GM21528 (cell line): Measurements from ENCODE around the gene PRKCD.

ENCODE experiments used
- ATAC-seq: cut with Tn5 transposase; IDR thresholded peaks from one replicate; pipeline ENCODE4 v1.9.1; 2021; ENCODE audit warnings: mild to moderate bottlenecking, moderate library complexity; ENCODE audit not compliant: unreplicated experiment, low FRiP score

The PRKCD gene

DNA sequence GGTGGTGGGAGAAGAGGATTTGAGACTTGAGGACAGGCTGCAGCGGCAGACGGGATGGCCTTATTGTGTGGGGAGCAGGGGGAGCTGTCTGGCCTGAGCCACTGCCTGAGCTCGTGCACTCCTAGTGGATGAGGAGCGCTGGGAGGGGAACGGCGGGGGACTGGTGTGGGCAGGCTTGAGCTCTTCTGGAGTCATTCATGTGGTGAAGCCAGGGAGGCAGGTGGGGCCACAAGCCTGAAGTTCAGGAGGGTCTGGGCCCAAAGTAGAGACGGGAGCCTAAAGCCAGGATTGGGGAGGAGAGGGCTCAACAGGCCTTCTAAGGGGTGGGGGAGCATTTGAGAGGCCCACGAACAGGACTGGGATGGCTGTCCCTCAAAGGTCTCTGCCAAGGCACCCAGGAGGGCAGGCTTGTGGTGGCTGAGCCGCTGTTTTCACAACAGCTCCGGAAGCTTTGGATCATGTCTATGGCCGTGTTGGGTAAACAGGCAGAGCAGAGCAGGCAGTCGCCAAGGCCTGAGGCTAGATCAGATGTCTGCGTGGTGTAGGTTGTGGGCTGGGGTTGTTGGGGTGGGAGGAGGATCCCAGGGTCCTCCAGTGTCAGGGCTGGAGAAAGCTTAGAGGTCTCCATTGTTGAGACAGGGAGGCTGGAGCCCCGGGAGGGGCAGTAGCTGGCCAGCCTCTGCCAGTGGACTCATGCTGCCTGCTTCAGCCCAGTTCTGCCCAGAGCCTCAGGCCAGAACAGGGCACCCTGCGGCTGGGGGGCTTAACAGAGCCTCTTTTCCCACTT, 8.2 kb downstream of the PRKCD start:
- ATAC-seq = no peak

- no peak for ATAC-seq
Measured at GRCh38 chr3:53169832-53170324, 8.9 kb downstream of the PRKCD start.

GRCh38 chr3:53170325-53171063, 9.5 kb downstream of the PRKCD start:
- ATAC-seq = no peak

DNA sequence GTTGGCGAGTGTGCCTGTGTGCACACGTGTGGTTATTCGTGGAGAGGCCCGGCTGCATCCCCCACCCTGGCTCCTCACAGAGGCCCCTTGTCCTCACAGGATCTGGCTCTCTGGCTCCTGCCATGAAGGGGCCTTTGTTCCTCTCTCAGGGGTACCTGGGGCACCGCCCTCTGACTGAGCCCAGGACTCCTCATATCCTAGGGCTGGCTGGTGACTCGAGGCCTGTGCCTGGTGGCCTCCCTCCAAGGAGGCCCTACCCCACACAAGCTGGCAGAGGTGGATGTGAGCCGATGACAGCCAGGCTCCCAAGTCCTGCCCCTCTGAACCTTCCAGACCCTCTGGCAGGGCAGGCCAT, 10.0 kb downstream of the PRKCD start:
- ATAC-seq = no peak

DNA sequence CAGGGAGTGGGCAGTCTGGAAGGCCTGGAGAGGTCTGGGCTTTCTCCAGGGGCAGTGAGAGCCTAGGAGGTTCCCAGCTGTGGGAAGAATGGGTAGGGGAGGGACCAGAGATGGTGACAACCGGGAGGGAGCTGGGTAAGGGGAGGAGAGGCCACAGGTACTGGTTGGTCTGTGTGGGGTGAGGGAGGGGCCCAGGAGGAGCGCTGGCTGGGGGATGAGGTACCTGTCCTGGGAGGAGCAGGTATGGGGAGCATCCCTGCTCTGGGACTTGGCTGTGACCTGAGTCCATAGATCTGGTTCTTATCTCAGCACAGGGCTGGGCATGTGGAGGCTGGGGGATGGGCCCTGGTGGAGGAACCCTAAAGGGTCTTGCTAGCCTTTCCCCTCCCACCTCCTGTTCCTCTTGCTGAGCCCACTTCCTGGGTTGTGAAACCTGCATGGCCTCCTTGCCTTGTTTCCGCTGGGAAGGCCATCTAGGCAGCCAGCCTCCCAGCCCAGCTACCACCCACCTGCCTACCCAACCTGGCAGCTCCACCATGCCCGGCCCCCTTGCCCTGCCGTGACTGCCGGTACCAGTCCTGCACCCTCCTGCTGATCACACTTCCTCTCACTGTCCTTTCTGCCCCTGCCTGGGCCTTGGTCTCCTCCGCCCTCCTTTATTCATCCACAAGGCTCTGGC, 11.0 kb downstream of the PRKCD start:
- ATAC-seq = no peak

DNA sequence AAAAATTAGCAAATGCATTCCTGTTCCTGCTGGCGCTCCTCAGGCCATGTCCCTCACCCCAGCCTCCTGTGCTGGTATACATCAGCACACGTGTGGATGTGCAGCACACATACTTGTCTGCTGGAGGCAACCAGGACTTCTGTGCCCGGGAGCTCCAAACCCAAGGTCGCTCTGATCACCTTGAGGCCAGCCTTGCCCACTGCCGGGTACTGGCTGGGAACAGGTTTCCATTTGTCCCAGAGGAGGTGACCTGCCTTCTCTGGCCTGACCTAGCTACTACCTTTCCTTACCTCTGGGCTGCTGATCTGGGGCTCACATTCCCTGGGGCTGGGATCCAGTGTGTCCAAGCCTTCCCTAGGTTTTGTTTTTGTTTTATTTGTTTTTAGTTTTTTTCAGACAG, 12.1 kb downstream of the PRKCD start:
- no peak for ATAC-seq

DNA sequence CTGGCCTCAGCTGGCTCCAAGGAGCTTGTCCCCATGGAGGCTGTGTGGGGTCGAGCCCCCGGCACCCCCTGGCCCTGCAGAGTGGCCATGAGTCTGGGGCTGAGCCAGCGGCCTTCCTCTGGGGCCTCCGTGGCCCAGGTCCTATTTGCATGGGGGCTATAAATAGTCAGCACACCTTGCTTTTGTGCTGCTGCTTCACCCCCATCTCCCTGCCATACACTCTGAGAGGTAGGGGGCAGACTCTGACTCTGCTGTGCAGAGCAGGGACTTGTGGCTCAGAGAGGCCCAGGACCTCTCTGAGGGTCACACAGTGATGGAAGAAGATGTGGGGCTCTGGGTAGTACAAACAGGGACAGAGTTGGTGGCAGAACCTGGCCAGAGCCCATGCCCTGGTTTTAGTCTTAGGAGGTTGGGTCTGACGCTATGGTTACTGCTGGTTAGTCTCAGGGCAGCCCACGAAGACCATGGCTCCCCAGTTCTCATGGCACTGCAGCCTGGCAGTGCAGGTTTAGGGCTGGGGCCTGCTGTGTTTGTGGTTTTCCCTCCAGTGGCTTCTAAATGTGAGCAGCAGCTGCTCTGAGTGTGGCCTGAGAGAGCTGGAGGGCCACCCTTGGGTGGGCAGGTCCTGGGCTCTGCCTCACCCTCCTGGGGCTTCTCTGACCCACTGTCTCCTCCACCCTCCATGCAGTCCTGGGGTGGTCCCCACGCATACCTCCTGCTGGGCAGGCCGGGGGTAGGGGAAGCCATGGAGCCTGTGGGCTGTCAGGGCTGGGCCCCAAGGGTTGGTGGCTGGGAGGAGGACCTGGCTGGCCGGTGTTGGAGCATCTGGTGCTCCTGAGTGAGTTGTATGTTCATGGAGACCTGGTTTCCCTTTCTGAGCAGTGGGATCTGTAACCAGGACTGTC, 13.6 kb downstream of the PRKCD start:
- peak; percentile 44 for ATAC-seq

DNA sequence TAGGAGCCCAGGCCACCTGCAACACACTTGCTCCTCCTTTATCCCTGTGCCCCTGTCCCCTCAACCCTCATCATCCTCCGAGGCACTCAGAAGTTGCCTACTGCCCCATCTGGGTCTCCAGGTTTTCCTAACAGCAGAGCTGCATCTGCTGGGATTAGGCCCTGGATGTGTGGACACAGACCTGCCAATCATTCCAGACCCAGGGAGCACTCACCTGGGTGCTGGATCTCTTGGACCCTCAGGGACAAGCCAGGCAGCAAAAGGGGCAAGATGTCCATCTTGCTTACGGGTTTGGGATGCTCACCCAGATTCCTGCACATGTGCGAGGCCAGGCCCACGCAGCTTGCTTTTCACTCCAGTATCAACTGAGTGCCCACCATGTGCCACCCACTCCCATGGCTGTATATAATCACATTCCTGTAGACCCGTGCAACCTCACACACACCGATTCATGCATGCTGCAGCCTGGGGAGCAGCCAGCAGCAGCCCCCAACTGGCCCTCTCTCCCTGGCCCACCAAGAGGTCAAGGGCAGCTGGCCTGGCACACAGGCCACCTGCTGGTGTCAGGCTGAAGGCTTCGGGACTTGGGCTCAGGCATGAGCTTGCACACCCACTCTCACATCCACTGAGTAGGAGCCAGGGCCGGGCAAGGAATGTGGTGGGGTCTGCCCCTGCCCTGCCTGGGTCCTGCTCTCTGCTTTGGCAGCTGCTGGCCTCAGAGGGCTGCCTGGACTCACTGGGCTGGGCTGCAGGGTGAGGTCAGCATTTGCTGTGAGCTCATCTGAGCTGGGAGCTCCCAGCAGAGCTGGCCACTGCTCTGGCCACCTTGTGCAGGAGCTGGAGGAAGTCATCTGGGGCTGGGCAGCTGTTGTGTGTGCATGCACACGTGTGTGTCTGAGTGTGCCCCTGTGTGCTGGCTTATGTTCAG, 14.9 kb downstream of the PRKCD start:
- no peak for ATAC-seq

- no peak for ATAC-seq
Measured at GRCh38 chr3:53178246-53178645, 17.2 kb downstream of the PRKCD start.

DNA sequence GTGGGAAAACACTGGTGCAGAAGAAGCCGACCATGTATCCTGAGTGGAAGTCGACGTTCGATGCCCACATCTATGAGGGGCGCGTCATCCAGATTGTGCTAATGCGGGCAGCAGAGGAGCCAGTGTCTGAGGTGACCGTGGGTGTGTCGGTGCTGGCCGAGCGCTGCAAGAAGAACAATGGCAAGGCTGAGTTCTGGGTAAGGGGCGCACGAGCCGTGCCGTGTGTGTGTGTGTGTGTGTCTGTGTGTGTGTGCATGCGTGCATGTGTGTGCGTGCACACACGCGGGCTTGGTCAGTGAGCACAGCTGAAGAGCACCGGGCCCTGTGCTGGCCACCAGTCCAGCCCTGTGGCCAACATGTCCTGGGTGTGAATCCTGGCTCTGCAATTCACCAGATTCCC, 18.6 kb downstream of the PRKCD start:
- ATAC-seq = no peak

DNA sequence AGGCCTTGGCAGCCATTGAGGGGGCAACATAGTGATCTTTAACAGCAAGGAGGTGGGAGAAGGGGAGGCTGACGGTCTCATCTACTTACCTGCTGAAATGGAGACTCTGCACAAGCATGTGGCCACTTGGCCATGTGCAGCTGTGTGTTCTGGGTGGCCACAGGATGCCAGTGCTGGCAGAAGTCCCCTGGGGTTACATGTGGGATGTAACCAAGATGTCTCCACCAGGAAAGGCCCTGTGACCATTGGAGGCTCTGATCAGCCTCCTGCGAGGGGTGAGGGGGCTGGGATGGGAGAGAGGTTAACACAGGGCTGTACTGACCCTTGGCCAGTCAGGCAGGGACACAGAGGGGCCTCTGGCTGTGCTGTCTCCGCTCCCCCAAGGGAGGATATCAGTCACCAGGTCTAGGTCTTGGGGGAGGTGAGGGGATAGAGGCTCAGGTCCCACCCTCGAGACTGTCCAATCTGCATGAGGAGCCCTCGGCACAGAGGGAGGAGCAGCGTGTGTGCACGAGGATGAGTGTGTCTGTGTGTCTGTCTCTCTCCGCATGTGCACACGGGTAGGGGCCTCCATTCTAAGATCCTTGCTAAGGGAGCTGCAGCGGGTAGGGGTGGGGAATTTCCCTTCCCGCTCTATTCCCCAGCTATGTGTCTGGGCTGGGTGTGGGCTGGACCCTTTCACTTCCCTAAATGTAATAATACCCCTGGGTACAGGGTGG, 19.5 kb downstream of the PRKCD start:
- ATAC-seq = peak; percentile 91

DNA sequence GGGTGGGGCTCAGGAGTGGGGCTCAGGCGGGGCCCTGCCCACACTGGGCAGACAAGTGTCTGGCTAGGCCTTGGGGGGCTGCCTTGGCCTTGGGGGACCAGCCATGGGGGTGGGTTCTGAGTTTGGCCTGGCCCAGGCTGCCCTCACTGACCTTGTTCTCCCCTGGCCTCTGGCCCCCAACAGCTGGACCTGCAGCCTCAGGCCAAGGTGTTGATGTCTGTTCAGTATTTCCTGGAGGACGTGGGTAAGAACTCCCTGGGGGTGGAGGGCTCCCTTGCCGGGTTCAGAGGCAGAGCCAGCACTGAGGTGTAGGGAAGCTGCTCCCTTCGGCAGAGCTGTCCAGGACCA, 20.0 kb downstream of the PRKCD start:
- no peak for ATAC-seq

DNA sequence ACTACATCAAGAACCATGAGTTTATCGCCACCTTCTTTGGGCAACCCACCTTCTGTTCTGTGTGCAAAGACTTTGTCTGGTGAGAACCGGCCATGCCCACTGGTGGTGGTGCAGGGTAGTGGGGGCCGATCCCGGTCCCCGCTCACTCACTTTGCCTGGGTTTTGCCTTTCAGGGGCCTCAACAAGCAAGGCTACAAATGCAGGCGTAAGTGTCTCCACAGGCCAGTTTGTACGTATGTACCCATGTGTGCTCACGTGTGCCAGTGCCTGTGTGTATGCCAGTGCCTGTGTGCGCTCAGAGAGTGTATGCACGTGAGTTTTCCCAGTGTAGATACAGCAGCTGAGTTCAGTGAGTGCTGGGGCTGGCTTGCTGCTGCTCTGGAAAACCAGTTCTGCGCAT, 20.5 kb downstream of the PRKCD start:
- ATAC-seq = no peak

GRCh38 chr3:53182764-53183355, 21.9 kb downstream of the PRKCD start:
- ATAC-seq = no peak

DNA sequence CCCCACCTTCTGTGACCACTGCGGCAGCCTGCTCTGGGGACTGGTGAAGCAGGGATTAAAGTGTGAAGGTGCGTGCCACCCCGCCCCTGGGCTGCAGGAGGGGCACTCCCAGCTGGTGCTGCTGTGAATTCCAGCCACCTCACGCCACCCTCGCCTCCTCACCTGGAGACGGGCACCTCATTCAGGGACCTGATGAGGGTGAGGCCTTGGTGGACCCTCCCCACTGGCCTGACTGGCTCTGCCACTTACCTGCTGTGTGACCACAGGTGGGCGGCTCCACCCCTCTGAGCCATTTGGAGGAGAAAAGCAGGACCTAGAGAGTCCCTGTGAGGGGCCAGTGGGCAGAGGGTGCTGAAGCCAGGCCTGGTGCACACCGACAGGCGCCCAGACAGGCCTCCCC, 22.5 kb downstream of the PRKCD start:
- ATAC-seq = no peak

DNA sequence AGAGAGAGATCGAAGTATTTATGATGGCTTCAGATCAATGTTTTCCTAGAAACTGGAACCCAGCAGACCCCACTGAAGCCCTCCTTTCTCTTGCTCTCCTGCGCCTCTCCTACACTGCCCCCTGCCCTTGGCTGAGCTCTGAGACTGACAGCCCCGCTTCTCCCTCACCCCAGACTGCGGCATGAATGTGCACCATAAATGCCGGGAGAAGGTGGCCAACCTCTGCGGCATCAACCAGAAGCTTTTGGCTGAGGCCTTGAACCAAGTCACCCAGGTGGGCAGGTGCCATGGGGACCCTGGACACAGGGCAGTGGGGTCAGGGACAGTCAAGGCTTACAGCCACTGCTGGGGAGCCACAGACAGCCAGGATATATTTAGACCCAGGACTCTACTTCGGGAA, 23.7 kb downstream of the PRKCD start:
- ATAC-seq = no peak

GRCh38 chr3:53185761-53186465, 24.9 kb downstream of the PRKCD start:
- ATAC-seq = no peak

DNA sequence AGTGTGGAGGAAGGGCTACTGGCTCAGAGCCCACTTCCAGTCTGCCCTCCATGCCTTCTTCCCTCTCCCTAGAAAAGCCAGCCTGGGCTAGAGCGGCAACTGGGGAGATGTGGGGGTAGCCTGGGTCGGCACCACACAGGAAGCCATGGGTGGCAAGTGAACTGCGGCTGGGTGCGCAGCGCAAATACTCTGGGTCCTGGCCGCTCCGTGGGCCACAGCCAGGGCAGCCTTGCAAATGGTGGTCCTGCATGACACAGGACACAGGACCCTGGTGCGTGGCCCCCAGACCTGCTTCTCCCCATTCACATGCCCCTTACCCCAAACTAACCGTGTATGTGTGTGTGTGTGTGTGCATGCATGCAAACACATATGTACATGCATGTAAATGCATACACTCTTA, 25.7 kb downstream of the PRKCD start:
- ATAC-seq = no peak
